Activated T-helper 1 cell treated with Interleukin-2 at 50 U/mL for 16 hours (primary cell): ENCODE measurements around the gene SLIT2.

Experiments
- DNase-seq: peaks from one replicate; pipeline ENCODE4 v3.0.0-alpha.2; 2020; ENCODE audit warnings: low read depth

Gene SLIT2

DNA sequence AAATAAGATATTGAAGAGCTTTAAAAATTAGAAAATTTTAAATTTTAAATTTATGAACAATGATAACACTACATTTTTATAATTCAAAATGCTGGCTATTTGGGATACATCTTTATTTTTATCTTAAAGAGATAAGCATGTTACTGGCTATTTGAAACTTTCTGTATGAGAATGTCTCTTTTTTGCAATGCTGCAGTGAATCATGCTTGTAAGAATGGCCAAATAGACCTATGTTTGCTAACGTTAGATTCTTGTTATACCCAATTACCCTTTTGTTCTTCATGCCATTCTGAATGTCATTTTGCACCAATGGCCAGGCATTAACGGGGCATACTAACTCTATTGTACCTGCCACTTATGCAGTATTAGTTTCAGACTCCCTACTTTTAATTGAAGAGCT, 49.5 kb downstream of the SLIT2 start:
- no peak for DNase-seq
